GM12872 (cell line): ENCODE measurements around the gene PDE2A.

Experiments
- CTCF ChIP-seq: IDR thresholded peaks from 3 replicates; pipeline ENCODE4 v1.5.1; 2011; ENCODE audit warnings: low read depth, mild to moderate bottlenecking, low read length, moderate library complexity; ENCODE audit not compliant: insufficient read depth

PDE2A gene

GRCh38 chr11:72673943-72674828 lies at the start of gene PDE2A:
Gene PDE2A (minus strand): TSS chr11:72674422. CDS start chr11:72674207, 215 bp downstream.
- TF ChIP-seq CTCF: no peak

GRCh38 chr11:72723508-72723907 lies 49.3 kb upstream of the PDE2A start:
- TF ChIP-seq CTCF: no peak

GRCh38 chr11:72722050-72722748 lies 48.0 kb upstream of the PDE2A start:
- TF ChIP-seq CTCF: no peak

GRCh38 chr11:72721689-72722049 lies 47.4 kb upstream of the PDE2A start:
- no peak for TF ChIP-seq CTCF

- TF ChIP-seq CTCF: no peak
Measured at GRCh38 chr11:72721276-72721675, 47.1 kb upstream of the PDE2A start.

- TF ChIP-seq CTCF: no peak
Measured at GRCh38 chr11:72720784-72721183, 46.6 kb upstream of the PDE2A start.

- no peak for TF ChIP-seq CTCF
Measured at GRCh38 chr11:72720047-72720446, 45.8 kb upstream of the PDE2A start.
